ENCODE data around the gene SLC18A3.
A peak's percentile ranks its signal among the peaks of the same experiment; 100 is the strongest.

Gene SLC18A3

GRCh38 chr10:49625411-49625810 is 15.3 kb downstream of the SLC18A3 start:
- no peak for DNase-seq (ENCODE audit: extremely low read depth in 1 of 2, low read depth in 1 of 2)

DNA sequence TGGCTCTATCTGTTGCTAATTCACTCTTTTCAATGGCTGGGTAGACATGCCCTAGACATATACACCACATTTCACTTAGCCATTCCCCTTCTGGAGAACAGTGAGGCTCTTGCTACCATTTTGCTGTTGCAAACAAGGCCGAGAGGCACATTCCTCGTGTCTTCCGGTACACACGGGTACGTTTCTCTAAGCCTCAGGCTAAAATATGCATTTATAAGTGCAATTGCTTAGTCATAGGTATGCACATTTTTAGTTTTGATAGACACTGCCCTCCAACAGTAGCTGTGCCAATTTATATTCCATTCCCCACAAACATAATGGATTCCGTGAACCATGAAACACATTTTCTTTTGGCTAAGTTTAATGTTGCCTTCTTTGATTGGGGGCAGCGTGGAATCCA is 16.9 kb downstream of the SLC18A3 start:
- DNase-seq (ENCODE audit: extremely low read depth in 1 of 2, low read depth in 1 of 2): no peak

GRCh38 chr10:49627644-49628247 is 17.6 kb downstream of the SLC18A3 start:
- DNase-seq (ENCODE audit: extremely low read depth in 1 of 2, low read depth in 1 of 2): no peak

DNA sequence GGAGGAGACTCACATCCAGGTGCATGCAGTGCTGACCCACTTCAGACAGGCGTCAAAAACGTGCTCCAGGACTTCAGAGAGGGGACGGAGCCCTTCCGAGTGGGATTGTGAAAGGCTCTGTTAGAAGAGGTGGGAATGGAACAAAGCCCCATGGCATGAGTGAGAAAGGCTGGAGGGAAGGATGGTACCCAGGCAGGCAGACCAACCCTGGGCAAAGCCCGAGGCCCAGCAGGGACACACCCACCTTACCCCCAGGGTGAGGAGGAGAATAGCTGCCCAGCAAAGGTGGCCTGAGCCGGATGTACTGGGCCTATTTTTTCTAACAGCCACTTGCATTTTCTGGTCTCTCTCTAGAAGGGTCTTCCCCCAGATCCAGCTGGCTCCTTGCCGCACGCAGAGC is 18.5 kb downstream of the SLC18A3 start:
- DNase-seq (ENCODE audit: extremely low read depth in 1 of 2, low read depth in 1 of 2): no peak

- DNase-seq (ENCODE audit: extremely low read depth in 1 of 2, low read depth in 1 of 2): no peak
These were observed 19.3 kb downstream of the SLC18A3 start for GRCh38 chr10:49629431-49629881.

GRCh38 chr10:49631975-49632374 is 21.9 kb downstream of the SLC18A3 start:
- no peak for DNase-seq (ENCODE audit: extremely low read depth in 1 of 2, low read depth in 1 of 2)

- no peak for DNase-seq (ENCODE audit: extremely low read depth in 1 of 2, low read depth in 1 of 2)
These were observed 22.6 kb downstream of the SLC18A3 start for GRCh38 chr10:49632406-49633317.

DNA sequence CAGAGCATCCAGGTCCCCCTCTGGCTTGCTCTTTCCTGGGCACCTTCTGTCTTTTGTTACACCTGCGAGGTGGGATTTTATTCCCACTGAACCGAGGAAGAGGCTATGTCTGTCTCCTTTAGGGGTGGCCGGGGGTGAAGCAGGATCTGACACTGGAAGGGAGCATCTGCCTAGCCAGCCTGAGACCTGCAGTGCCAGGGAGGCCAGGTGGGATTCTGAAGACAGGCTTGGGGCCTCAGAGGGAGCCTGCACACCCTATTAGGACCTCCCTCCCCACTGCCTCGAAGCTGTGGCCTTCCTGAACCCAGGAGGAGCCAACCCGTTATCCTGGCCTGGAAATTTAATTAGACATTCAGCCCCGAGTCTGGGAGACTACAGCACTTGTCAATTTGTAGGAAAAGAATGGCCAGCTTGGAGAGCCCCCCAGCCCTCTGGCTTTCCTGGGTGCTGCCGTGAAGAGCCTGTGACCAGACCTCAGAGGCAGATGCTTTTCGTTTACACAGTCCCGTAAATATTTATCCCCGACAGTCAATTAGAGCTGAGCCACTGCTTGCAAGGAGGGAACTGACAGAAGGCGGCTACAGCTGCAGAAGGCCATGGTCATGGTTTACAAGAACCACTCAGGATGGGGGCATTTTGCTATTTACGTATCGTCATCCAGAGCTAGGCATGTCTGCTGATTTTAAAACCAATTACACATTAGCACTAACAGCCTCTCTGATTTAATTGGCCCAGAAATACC is 23.4 kb downstream of the SLC18A3 start:
- DNase-seq (ENCODE audit: extremely low read depth in 1 of 2, low read depth in 1 of 2): no peak

DNA sequence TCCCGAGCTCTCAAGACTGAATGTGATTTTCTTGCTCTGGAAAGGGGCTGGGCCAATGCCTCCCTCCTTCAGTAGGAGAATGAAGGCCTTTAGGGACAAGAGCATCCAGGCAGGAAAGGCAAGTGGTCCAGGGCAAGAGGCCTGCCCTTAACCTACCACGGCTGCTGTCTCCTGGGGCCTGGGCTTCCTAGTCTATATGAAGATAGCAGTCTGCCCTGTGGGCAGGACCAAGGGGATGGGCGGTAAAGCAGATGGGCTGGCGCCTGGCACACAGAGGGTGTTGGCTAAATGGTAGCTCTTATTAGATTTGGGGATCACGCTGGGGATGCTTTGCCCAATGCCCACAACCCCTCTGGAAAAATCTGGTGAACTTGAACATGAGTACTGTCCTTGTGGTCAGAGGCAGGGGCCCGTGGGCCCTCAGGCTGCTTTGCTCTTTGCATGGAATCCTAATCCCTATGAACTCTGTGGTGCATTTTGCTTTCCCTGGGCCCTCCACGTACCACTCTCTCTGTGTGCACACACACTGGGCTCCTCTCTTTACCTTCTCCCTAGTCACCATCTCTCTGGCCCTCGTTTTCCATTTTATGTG is 24.1 kb downstream of the SLC18A3 start:
- DNase-seq (ENCODE audit: extremely low read depth in 1 of 2, low read depth in 1 of 2): no peak

DNA sequence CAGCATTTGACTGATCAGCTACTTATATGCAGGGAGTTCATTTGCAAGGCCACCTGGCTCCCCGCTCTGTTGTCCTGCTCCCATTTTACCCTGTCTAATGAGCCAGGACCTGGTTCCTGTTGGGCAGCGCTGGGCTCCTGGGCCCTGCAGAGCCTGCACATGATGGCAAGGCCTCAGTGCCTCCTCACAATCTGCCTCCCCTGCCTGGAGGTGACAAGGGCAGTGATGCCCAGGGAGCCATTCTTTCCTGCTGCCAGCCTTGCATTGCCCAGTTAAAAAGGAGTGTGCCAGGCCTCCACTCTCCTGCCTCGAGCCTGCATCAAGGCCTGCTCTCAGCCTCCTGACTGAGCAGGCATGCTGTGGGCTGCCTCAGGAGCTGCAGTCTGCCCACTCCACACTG is 32.2 kb downstream of the SLC18A3 start:
- DNase-seq (ENCODE audit: extremely low read depth in 1 of 2, low read depth in 1 of 2): no peak

DNA sequence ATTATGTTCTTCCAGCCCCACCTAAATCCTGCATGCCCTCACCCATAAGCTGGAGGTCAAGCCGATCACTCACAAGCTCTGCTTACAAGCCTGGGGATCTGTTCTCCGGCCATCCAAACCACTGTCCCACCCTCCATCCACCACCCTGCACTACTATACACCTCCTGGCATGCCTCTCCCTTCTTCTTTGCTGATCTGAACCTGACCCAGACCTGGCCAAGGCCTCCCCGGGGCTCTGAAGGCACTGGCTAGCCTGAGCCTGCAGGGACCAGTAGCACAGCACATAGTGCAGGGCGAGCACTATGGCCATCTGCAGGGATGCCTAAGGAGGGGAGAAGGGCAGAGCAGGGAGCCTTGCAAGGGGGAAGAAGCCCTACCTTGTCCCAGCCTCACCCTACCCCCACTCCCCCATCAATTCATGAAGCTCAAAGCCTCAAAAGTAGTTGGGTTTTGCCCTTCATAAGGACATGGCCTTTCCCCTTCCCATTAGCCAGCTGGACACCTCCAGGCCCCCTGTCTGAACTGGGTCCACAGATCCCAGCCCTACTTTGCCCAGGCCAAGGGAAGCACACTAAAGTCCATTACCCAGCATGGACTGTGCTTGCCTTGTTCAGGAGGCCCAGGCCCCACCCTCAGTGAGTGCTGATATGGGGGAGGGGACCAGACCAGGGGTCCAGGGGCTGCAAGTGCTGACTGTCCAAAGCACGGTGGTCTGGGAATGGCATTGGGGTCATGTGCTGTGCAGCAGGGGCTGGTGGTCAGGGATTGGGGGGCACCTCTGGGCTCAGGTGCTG is 33.3 kb downstream of the SLC18A3 start:
- no peak for DNase-seq (ENCODE audit: extremely low read depth in 1 of 2, low read depth in 1 of 2)

DNA sequence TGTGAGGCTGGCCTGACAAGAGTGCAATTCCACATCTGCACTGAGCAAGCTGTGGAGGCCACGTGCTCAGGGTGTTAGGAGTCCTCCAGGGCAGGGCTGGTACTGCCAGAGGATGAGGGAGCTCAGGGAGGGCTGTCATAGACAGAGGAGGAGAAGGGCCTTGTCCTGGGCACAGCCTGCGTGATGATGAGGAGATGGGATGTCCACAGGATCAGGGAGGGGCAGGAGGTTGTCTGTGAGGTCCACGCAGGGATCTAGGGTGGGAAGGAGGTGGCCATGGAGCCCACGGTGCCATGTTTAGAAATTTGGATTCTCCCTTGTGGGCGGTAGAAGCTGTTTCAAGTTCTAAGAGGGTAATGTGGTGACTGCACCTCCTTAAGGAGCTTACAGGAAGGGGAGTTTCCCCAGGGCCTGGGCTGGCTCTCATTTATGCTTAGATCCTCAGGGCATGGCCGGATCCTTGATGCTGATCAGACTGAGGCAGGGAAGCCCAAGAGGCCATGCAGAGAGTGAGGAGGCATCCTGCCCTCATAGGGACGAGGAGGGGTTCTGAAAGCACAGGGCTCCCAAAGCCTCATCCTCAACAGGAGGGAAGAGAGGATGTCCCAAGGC is 34.0 kb downstream of the SLC18A3 start:
- DNase-seq (ENCODE audit: extremely low read depth in 1 of 2, low read depth in 1 of 2): no peak

GRCh38 chr10:49645417-49645816 is 35.3 kb downstream of the SLC18A3 start:
- no peak for DNase-seq (ENCODE audit: extremely low read depth in 1 of 2, low read depth in 1 of 2)

DNA sequence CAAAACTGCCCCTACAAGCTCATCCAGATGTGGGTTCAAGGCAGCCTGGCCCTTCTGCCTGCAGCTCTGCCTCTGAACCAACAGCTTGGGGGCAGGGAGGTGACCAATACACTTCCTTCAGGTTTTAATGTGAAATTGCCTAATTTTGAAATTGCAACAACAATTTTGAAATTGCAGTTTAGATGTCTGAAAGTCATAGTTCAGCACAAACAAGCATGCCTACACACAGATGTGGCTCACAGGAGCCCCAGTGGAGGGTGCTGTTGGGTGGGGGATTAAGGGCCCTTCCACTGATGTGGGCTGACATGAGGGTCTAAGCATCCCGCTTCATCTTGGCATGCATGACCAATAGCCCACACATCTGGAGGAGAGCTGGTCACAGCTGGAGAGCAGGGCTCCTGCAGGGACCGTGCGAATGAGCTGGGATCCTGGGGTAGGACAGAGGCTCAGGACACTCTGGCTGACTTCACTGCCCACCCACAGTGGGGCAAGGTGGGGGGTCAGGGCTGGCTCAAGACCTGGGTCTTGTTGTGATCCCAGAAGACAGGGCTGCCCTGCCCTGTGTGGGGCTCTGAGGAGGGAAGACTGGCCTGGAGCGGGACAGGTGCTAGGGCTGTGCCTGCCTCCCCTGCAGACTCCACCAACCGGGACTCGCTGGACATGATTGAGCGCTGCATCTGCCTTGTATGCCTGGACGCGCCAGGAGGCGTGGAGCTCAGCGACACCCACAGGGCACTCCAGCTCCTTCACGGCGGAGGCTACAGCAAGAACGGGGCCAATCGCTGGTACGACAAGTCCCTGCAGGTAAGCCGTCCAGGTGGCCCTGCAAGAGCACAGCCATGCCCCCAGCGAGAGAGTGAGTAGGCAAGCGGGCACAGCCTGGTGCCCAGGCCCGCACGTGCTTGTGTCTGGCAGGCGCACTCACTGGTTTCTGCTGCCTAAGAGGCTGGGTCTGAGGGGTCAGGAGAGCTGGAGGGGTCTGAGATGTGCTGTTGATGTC is 36.1 kb downstream of the SLC18A3 start:
- DNase-seq (ENCODE audit: extremely low read depth in 1 of 2, low read depth in 1 of 2): no peak

DNA sequence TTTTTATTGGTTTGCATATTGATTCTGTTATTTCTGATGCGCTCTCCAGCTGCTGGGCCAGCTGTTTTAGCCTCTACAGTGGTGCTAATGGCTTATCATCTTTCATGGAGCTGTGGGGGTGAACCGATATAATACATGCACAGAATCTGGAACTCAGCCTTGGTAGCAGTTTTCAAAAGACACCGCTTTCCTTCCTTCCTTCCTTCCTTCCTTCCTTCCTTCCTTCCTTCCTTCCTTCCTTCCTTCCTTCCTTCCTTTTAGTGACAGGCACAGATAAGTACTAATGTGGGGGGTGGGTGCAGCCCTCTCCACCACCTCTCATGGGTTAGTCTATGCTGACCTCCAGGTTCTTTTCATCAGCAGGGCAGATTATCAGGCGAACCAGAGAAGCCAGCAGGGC is 37.4 kb downstream of the SLC18A3 start:
- no peak for DNase-seq (ENCODE audit: extremely low read depth in 1 of 2, low read depth in 1 of 2)

GRCh38 chr10:49647985-49648795 is 38.1 kb downstream of the SLC18A3 start:
- no peak for DNase-seq (ENCODE audit: extremely low read depth in 1 of 2, low read depth in 1 of 2)

- DNase-seq (ENCODE audit: extremely low read depth in 1 of 2, low read depth in 1 of 2): peak; percentile 13 to 37
These were observed 39.2 kb downstream of the SLC18A3 start for GRCh38 chr10:49649294-49649693.
